MG63 (cell line): ENCODE results near the gene KDM7A. TPM values are rescaled to one million over a fixed set of nuclear protein-coding genes. Genes with fewer than 3 reads are reported as not detected.
"Not testable (repeated sequence)": the region's sequence is repeated elsewhere in the genome, so short reads cannot be mapped to it uniquely, and the experiment has no call there.

Experiments
- DNase-seq: peaks from one replicate; pipeline ENCODE4 v3.0.0-alpha.2; 2020
- H3K27me3 ChIP-seq: fragments of 250-450 bp; sonication (Bioruptor Pico); 2 replicates; pipeline ENCODE4 v1.5.1; 2020; ENCODE audit warnings: mild to moderate bottlenecking, moderate library complexity
- H3K36me3 ChIP-seq: fragments of 250-450 bp; sonication (Bioruptor Pico); 2 replicates; pipeline ENCODE4 v1.5.1; 2020; ENCODE audit warnings: mild to moderate bottlenecking, moderate library complexity
- H3K4me3 ChIP-seq: fragments of 250-450 bp; sonication (Bioruptor Pico); 2 replicates; pipeline ENCODE4 v1.5.1; 2020; ENCODE audit warnings: mild to moderate bottlenecking, moderate library complexity
- H3K9me3 ChIP-seq: fragments of 250-450 bp; sonication (Bioruptor Pico); 2 replicates; pipeline ENCODE4 v1.5.1; 2020; ENCODE audit warnings: mild to moderate bottlenecking, moderate library complexity
- total RNA-seq: library from RNA; depleted of rRNA; stranded (reverse); fragments of >200 nt; shearing (Covaris generic); gene quantifications from 2 replicates; pipeline ENCODE4 v1.2.3, GENCODE V29; 2014; ENCODE audit warnings: low replicate concordance

Gene KDM7A
- total RNA-seq, 1 experiment from 2014 or later, result 0.46 TPM

- DNase-seq, result no peak
- Histone ChIP-seq H3K36me3 (no peaks in the 10 kb centered on the region), H3K4me3 (no peak overlapping the region), H3K9me3 (no peaks in the 10 kb centered on the region), H3K27me3 (no peaks in the 10 kb centered on the region)
These were observed 34.8 kb downstream of the KDM7A start for GRCh38 chr7:140142031-140142430.

GRCh38 chr7:140141256-140141655, 35.5 kb downstream of the KDM7A start:
- DNase-seq, result no peak
- no peaks in the 10 kb centered on the region for H3K9me3 ChIP-seq
- no peaks in the 10 kb centered on the region for H3K36me3 ChIP-seq
- no peak overlapping the region for H3K4me3 ChIP-seq
- no peaks in the 10 kb centered on the region for H3K27me3 ChIP-seq

GRCh38 chr7:140137078-140137477, 39.7 kb downstream of the KDM7A start:
- DNase-seq, result no peak
- Histone ChIP-seq H3K9me3 (no peaks in the 10 kb centered on the region), H3K4me3 (no peak overlapping the region), H3K36me3 (no peaks in the 10 kb centered on the region), H3K27me3 (no peaks in the 10 kb centered on the region)

GRCh38 chr7:140136073-140136472, 40.7 kb downstream of the KDM7A start:
- no peak for DNase-seq
- H3K27me3 ChIP-seq, result no peaks in the 10 kb centered on the region
- H3K4me3 ChIP-seq, result no peak overlapping the region
- H3K9me3 ChIP-seq, result no peaks in the 10 kb centered on the region
- no peaks in the 10 kb centered on the region for H3K36me3 ChIP-seq

- Histone ChIP-seq H3K27me3 (no peaks in the 10 kb centered on the region), H3K36me3 (no peaks in the 10 kb centered on the region), H3K9me3 (no peaks in the 10 kb centered on the region), H3K4me3 (no peak overlapping the region)
- no peak for DNase-seq
These were observed 42.7 kb downstream of the KDM7A start for GRCh38 chr7:140134039-140134438.

GRCh38 chr7:140127360-140128127, 49.2 kb downstream of the KDM7A start:
- H3K9me3 ChIP-seq, result no peaks in the 10 kb centered on the region
- H3K4me3 ChIP-seq, result no peak overlapping the region
- H3K27me3 ChIP-seq, result no peaks in the 10 kb centered on the region
- no peaks in the 10 kb centered on the region for H3K36me3 ChIP-seq
- no peak for DNase-seq

- no peaks in the 10 kb centered on the region for H3K36me3 ChIP-seq
- no peak overlapping the region for H3K4me3 ChIP-seq
- H3K9me3 ChIP-seq, result no peaks in the 10 kb centered on the region
- no peak for DNase-seq
- no peaks in the 10 kb centered on the region for H3K27me3 ChIP-seq
These were observed 50.2 kb downstream of the KDM7A start for GRCh38 chr7:140126435-140127034.

GRCh38 chr7:140122965-140123364, 53.8 kb downstream of the KDM7A start:
- Histone ChIP-seq H3K27me3 (no peaks in the 10 kb centered on the region), H3K4me3 (no peak overlapping the region), H3K36me3 (no peaks in the 10 kb centered on the region), H3K9me3 (no peaks in the 10 kb centered on the region)
- no peak for DNase-seq

- no peak overlapping the region for H3K4me3 ChIP-seq
- no peaks in the 10 kb centered on the region for H3K9me3 ChIP-seq
- no peak for DNase-seq
- no peaks in the 10 kb centered on the region for H3K27me3 ChIP-seq
- H3K36me3 ChIP-seq, result no peaks in the 10 kb centered on the region
These were observed 55.5 kb downstream of the KDM7A start for GRCh38 chr7:140121326-140121725.

- not testable (repeated sequence) for H3K9me3 ChIP-seq, DNase-seq, H3K36me3 ChIP-seq, H3K4me3 ChIP-seq, H3K27me3 ChIP-seq
These were observed 62.0 kb downstream of the KDM7A start for GRCh38 chr7:140114817-140115216.

- H3K27me3 ChIP-seq, H3K9me3 ChIP-seq, H3K4me3 ChIP-seq, DNase-seq, H3K36me3 ChIP-seq: not testable (repeated sequence)
These were observed 68.0 kb downstream of the KDM7A start for GRCh38 chr7:140108777-140109176.

- Histone ChIP-seq H3K9me3 (no peaks in the 10 kb centered on the region), H3K27me3 (no peaks in the 10 kb centered on the region), H3K36me3 (no peaks in the 10 kb centered on the region), H3K4me3 (no peak overlapping the region)
- DNase-seq, result no peak
These were observed 80.3 kb downstream of the KDM7A start for GRCh38 chr7:140096459-140096858.

GRCh38 chr7:140093375-140093774, 83.4 kb downstream of the KDM7A start:
- no peaks in the 10 kb centered on the region for H3K9me3 ChIP-seq
- no peak for DNase-seq

GRCh38 chr7:140085447-140085846, 91.3 kb downstream of the KDM7A start:
- H3K9me3 ChIP-seq, result no peaks in the 10 kb centered on the region
- no peak overlapping the region for H3K4me3 ChIP-seq
- no peak for DNase-seq
- no peaks in the 10 kb centered on the region for H3K36me3 ChIP-seq
- H3K27me3 ChIP-seq, result no peaks in the 10 kb centered on the region

More at GRCh38 chr7:140093375-140093774, 83.4 kb downstream of the KDM7A start:
- no peak overlapping the region for H3K4me3 ChIP-seq
- no peaks in the 10 kb centered on the region for H3K27me3 ChIP-seq
- H3K36me3 ChIP-seq, result no peaks in the 10 kb centered on the region

GRCh38 chr7:140084972-140085371, 91.8 kb downstream of the KDM7A start:
- Histone ChIP-seq H3K36me3 (no peaks in the 10 kb centered on the region), H3K27me3 (no peaks in the 10 kb centered on the region), H3K9me3 (no peaks in the 10 kb centered on the region), H3K4me3 (no peak overlapping the region)
- DNase-seq, result no peak

- no peaks in the 10 kb centered on the region for H3K36me3 ChIP-seq
- H3K9me3 ChIP-seq, result no peaks in the 10 kb centered on the region
- no peak for DNase-seq
- no peaks in the 10 kb centered on the region for H3K27me3 ChIP-seq
- no peak overlapping the region for H3K4me3 ChIP-seq
These were observed 92.6 kb downstream of the KDM7A start for GRCh38 chr7:140084142-140084655.

- Histone ChIP-seq H3K4me3 (no peak overlapping the region), H3K27me3 (no peaks in the 10 kb centered on the region), H3K36me3 (no peaks in the 10 kb centered on the region), H3K9me3 (no peaks in the 10 kb centered on the region)
- no peak for DNase-seq
These were observed 94.0 kb downstream of the KDM7A start for GRCh38 chr7:140082770-140083169.
